GM19193 (cell line): ENCODE data around the gene APMAP.

Source experiments
- POLR2A ChIP-seq: IDR thresholded peaks from 4 replicates; pipeline ENCODE4 v1.6.1; 2011; ENCODE audit not compliant: insufficient read depth, insufficient read length; ENCODE audit errors: extremely low read depth

APMAP gene

GRCh38 chr20:24949756-24950127, 42.8 kb downstream of the APMAP start:
- no peak for TF ChIP-seq POLR2A

- no peak for TF ChIP-seq POLR2A
These were observed 43.4 kb downstream of the APMAP start, which contains the start of gene CST7 for GRCh38 chr20:24948939-24949679. TSS of gene CST7 (plus strand) at chr20:24949269. CDS start at chr20:24949506, 237 bp downstream.

GRCh38 chr20:24943731-24944130, 48.8 kb downstream of the APMAP start:
- no peak for TF ChIP-seq POLR2A

- no peak for TF ChIP-seq POLR2A
These were observed 49.4 kb downstream of the APMAP start for GRCh38 chr20:24943196-24943595.

GRCh38 chr20:24942679-24943078, 49.9 kb downstream of the APMAP start:
- no peak for TF ChIP-seq POLR2A

GRCh38 chr20:24939036-24939435, 53.5 kb downstream of the APMAP start:
- no peak for TF ChIP-seq POLR2A

GRCh38 chr20:24938498-24938897, 54.1 kb downstream of the APMAP start:
- no peak for TF ChIP-seq POLR2A

GRCh38 chr20:24937579-24937978, 55.0 kb downstream of the APMAP start:
- no peak for TF ChIP-seq POLR2A

- TF ChIP-seq POLR2A, result no peak
These were observed 55.8 kb downstream of the APMAP start for GRCh38 chr20:24936526-24937407.

- no peak for TF ChIP-seq POLR2A
These were observed 56.6 kb downstream of the APMAP start for GRCh38 chr20:24935766-24936525.

- TF ChIP-seq POLR2A, result no peak
These were observed 57.4 kb downstream of the APMAP start for GRCh38 chr20:24935140-24935539.

- TF ChIP-seq POLR2A, result no peak
These were observed 57.8 kb downstream of the APMAP start for GRCh38 chr20:24934716-24935115.

GRCh38 chr20:24934101-24934661, 58.4 kb downstream of the APMAP start:
- TF ChIP-seq POLR2A, result no peak

GRCh38 chr20:24933266-24933908, 59.2 kb downstream of the APMAP start:
- no peak for TF ChIP-seq POLR2A
